K562 treated with DMSO at 1 percent for 12 hours (cell line): ENCODE data around the gene UNC13C. TPM values are rescaled to one million over a fixed set of nuclear protein-coding genes. Genes with fewer than 3 reads are reported as not detected.

Source experiments
- total RNA-seq: library from RNA; unstranded; fragments of 300-600 nt; gene quantifications from 2 replicates; pipeline ENCODE4 v1.2.3, GENCODE V29; 2022; ENCODE audit not compliant: insufficient read depth

Gene UNC13C
- total RNA-seq = not detected in 2 replicates

GRCh38 chr15:53978253-53978906 lies at the start of gene UNC13C:
Gene UNC13C (plus strand): TSS chr15:53978441. CDS start chr15:54012904, 34,463 bp downstream.

Other genes starting within 250 kb of the UNC13C start
- gene WDR72, start 218.8 kb upstream of the UNC13C start, total RNA-seq = not detected in 2 replicates